ENCODE data around the gene TPSD1.
"Not testable (repeated sequence)": the region's sequence is repeated elsewhere in the genome, so short reads cannot be mapped to it uniquely, and the experiment has no call there.

TPSD1 gene

GRCh38 chr16:1220841-1221627, 34.8 kb upstream of the TPSD1 start:
- no peak for DNase-seq (ENCODE audit: low read depth in 2 of 2)

DNA sequence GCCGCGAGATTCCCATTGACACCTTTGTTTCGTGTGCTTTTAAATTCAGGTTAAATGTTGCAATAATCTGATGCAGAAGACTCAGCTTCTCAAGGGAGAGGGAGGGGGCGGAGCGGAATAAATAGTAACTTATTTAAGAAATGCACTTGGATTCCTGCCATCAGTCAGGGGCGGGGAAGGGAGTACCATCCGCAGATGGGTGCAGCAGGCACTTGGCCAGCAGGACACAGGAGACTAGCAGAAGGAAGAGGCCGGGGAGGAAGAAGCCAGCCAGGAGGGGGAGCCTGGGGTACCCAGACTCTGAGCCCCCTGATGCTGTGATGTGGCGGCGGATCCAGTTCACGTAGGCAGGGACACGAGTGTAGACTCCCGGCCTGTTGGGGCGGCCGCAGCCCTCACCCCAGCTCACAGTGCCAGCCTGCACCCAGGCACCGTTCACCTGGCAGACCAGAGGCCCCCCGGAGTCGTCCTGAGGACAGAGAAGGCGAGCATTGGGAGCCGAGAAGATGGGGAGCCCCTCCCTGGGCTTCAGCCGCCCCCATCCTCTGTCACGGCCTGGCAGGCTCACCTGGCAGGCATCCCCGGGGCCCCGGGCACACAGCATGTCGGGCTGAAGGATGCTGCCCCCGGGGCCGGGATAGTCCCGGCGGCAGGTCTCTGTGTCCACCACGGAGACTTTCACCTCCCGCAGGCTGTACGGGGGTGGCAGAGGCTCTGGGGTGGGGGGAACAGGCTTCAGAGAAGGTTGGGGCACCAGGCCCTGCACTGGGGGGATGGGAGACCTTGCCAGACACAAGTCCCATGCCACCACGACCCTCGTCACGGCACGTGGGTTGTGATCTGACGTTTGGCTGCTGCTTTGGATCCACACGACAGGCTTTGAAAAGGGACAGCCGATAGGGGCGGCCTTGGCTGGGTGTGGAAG, 34.0 kb upstream of the TPSD1 start:
- DNase-seq (ENCODE audit: low read depth in 2 of 2), result no peak

GRCh38 chr16:1222553-1223354, 33.1 kb upstream of the TPSD1 start:
- DNase-seq (ENCODE audit: low read depth in 2 of 2), result no peak

- DNase-seq (ENCODE audit: low read depth in 2 of 2), result no peak
These were observed 32.3 kb upstream of the TPSD1 start for GRCh38 chr16:1223355-1224214.

DNA sequence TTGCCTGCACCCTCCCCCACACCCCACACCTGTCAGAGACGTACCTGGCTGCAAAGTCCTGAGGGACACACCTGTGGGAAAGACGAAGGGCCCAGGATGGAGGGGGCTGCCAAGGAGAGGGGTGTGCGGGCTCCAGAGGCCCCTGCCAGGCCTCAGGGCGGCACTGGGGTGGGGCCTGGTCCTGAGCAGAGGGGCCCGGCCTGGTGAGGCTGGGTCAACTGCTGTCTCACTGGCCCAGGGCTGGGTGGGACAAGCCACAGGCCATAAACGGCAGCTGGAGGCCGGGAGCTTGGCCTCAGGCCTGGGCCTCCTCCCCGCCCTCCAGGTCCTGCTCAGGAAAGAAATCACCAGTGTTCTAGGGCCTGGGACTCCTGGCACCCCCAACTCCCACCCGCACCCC, 31.3 kb upstream of the TPSD1 start:
- DNase-seq (ENCODE audit: low read depth in 2 of 2), result no peak

DNA sequence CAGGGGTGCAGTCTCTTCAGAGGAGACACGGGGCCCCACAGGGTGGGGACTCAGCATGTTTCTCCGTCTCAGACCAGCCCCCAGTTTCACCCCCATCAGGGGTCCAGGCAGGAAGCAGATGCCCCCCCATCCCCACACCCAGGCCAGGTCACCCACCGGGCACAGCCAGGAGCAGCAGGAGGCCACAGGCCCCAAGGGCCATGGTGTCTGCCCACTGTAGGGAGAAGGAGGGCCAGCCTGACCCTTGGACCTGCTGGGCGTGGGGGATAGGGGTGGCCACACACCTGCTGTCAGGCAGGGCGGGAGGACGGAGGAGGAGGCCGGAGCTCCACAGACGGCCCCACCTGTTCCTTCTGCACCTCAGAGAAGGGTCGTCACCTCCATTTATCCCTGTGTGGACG, 30.8 kb upstream of the TPSD1 start, which contains the start of gene TPSG1:
Gene TPSG1, minus strand, starts transcription at position 218 of the 401 bp plus-strand sequence. Its CDS starts 16 bp downstream, at position 202.
- DNase-seq (ENCODE audit: low read depth in 2 of 2), result no peak

- DNase-seq (ENCODE audit: low read depth in 2 of 2), result not testable (repeated sequence)
These were observed 30.0 kb upstream of the TPSD1 start for GRCh38 chr16:1225728-1226311.

DNA sequence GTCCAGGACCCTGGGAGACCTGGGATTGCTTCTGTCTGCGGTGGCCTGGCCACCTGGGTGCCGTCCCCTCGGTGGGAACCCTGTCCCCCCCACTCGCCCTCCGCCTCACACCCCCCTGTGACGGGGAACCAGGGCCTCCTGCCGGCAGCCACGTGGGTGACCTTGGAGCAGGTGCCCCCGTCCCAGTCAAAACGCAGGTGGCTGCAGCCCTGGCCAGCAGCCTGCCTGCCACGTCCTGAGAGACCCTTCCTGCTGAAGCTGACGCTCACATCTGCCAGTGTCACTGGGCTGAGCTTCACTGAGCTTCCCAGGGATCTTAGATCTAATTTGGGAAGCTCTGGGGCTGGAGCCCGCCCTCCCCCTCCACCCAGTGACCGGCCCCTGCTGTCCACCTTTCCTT, 29.2 kb upstream of the TPSD1 start:
- DNase-seq (ENCODE audit: low read depth in 2 of 2), result not testable (repeated sequence)

GRCh38 chr16:1228227-1228626, 27.6 kb upstream of the TPSD1 start:
- not testable (repeated sequence) for DNase-seq (ENCODE audit: low read depth in 2 of 2)

GRCh38 chr16:1229476-1229875, 26.4 kb upstream of the TPSD1 start:
- DNase-seq (ENCODE audit: low read depth in 2 of 2), result not testable (repeated sequence)

GRCh38 chr16:1230084-1230470, 25.8 kb upstream of the TPSD1 start, which contains the start of gene TPSB2:
Gene TPSB2 (minus strand): TSS chr16:1230184. CDS start chr16:1229951, 233 bp downstream.
- DNase-seq (ENCODE audit: low read depth in 2 of 2), result not testable (repeated sequence)

- DNase-seq (ENCODE audit: low read depth in 2 of 2), result not testable (repeated sequence)
These were observed 25.2 kb upstream of the TPSD1 start for GRCh38 chr16:1230471-1231212.

DNA sequence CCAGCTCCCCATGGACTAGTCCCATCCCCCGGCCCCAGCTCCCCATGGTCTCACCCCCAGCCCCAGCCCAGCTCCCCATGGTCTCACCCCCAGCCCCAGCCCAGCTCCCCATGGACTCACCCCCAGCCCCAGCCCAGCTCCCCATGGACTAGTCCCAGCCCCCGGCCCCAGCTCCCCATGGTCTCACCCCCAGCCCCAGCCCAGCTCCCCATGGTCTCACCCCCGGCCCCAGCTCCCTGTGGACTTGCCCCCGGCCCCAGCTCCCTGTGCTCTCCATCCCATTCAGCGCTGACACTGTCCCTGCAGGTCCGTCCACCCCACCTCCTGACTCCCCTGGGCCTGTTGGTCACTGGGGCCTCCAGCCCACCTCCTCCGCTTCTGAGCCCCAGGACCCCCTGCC, 24.6 kb upstream of the TPSD1 start:
- DNase-seq (ENCODE audit: low read depth in 2 of 2), result not testable (repeated sequence)

DNA sequence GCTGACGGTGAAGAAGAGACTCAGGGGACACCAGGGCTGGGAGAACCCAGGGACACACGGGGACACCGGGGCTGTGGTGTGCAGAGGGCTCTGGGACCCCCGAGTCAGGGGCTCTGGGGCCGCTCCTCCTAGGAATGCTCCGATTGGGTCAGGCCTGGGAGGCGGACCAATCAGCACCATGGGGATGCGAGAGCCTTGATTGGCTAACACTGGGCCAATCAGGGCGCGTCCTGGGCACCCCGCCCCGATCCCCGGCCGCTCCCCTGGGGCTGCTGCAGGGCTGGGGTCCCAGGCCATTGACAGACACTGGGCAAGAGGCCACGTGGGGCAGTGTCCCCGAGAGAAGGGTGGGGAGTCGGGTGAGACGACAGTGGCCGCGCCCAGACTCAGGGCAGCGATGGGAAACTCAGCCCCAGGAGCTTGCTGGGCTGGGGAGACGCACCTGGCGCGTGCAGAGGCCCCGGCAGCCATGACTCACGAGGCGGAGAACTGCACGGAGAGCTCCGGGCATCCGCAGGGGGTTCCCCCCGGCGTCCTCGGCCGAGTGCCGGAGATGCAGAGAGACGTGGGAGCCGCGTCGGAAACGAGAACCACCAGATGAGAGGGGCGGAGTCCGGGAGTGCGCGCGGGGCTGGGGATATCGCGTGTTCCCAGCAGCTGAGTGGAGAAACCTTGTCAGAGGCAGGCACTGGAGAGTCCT, 23.7 kb upstream of the TPSD1 start:
- DNase-seq (ENCODE audit: low read depth in 2 of 2), result not testable (repeated sequence)

DNA sequence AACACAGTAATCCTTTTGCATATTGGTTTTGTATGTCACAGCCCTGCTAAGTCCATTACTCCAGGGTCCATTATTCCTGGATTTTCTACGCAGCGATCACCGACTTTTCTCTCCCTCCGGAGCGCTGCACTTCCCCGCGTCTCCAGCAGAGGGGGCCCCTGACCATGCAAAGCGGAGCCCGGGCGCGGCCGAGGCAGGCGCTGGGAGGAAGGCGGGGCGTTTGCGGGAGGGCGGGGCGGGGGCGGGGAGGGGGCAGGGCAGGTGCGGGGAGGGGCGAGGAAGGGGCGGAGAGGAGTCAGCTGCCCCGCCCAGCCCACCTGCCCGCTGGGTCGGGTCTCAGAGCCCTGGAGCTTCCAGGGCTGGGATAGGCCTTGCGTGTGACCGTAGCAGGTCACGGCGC, 19.2 kb upstream of the TPSD1 start:
- not testable (repeated sequence) for DNase-seq (ENCODE audit: low read depth in 2 of 2)

- DNase-seq (ENCODE audit: low read depth in 2 of 2), result no peak
These were observed 17.9 kb upstream of the TPSD1 start for GRCh38 chr16:1237990-1238389.

- DNase-seq (ENCODE audit: low read depth in 2 of 2), result not testable (repeated sequence)
These were observed 17.0 kb upstream of the TPSD1 start for GRCh38 chr16:1238909-1239308.

DNA sequence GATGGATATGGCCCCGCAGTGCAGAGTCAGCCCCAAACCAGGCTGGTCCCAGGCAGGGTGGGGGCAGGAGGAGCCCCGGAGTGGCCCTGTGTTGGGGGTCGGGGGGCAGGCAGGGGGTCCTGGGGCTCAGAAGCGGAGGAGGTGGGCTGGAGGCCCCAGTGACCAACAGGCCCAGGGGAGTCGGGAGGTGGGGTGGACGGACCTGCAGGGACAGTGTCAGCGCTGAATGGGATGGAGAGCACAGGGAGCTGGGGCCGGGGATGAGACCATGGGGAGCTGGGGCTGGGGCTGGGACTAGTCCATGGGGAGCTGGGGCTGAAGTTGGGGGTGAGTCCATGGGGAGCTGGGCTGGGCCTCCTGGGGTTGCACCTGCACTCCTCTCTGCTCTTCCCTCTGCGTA, 16.3 kb upstream of the TPSD1 start:
- DNase-seq (ENCODE audit: low read depth in 2 of 2), result not testable (repeated sequence)

DNA sequence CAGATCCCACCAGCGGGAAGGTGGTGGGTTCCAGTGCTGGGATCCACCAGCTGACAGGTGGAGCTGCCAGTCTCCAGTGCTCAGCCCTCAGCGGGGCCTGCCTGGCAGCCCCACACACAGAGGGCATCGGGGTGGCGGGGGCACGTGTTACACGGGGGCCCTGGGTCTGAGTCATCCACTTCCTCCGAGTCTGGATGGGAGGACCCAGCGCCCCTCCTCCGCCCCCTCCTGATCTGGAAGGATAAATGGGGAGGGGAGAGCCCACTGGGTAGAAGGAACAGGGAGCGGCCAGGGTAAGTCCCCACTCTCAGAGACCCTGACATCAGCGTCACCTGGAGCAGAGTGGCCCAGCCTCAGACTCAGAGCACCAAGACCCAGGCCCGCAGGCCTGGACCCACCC, 15.4 kb upstream of the TPSD1 start, which contains the start of gene TPSAB1:
Gene TPSAB1, plus strand, starts transcription at position 270 of the 400 bp plus-strand sequence. CDS start 234 bp downstream, outside the sequence.
- not testable (repeated sequence) for DNase-seq (ENCODE audit: low read depth in 2 of 2)

Data from fibroblast of skin of left biceps (primary cell).